Gastrocnemius medialis (tissue), 4 donors: Measurements from ENCODE around the gene OPCML.

Source experiments
- POLR2A ChIP-seq, 2 donors: fragments of 450-650 bp; IDR thresholded peaks; one replicate each; pipeline ENCODE4 v1.6.1; 2017; ENCODE audit warnings: antibody characterized with exemption in 2 of 2, mild to moderate bottlenecking in 2 of 2, moderate library complexity in 2 of 2
- TF ChIP-seq, protein P1 (sequence below), 5 experiments: fragments of 450-650 bp in 3 of 5; fragments of 200-600 bp in 2 of 5; sonication (generic) in 2 of 5; IDR thresholded peaks in 4 of 5; conservative IDR thresholded peaks in 1 of 5; 1 replicate in 4 of 5; 2 replicates in 1 of 5; pipeline ENCODE4 v1.5.1; 2016 to 2019; ENCODE audit warnings: antibody characterized with exemption in 5 of 5, mild to moderate bottlenecking in 3 of 5, moderate library complexity in 3 of 5

GRCh38 chr11:132429685-132430084, 1102.6 kb downstream of the OPCML start:
- TF ChIP-seq, protein P1, sequence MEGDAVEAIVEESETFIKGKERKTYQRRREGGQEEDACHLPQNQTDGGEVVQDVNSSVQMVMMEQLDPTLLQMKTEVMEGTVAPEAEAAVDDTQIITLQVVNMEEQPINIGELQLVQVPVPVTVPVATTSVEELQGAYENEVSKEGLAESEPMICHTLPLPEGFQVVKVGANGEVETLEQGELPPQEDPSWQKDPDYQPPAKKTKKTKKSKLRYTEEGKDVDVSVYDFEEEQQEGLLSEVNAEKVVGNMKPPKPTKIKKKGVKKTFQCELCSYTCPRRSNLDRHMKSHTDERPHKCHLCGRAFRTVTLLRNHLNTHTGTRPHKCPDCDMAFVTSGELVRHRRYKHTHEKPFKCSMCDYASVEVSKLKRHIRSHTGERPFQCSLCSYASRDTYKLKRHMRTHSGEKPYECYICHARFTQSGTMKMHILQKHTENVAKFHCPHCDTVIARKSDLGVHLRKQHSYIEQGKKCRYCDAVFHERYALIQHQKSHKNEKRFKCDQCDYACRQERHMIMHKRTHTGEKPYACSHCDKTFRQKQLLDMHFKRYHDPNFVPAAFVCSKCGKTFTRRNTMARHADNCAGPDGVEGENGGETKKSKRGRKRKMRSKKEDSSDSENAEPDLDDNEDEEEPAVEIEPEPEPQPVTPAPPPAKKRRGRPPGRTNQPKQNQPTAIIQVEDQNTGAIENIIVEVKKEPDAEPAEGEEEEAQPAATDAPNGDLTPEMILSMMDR (IDR thresholded peaks at IDR 0.05 in 4 of 5, conservative IDR thresholded peaks at IDR 0.05 in 1 of 5) = no peak
- TF ChIP-seq POLR2A (IDR thresholded peaks at IDR 0.05) = no peak
